Sigmoid colon (tissue), 7 donors: Measurements from ENCODE around the gene AIF1. TPM values are rescaled to one million over a fixed set of nuclear protein-coding genes. Genes with fewer than 3 reads are reported as not detected.
"Not testable (repeated sequence)": the region's sequence is repeated elsewhere in the genome, so short reads cannot be mapped to it uniquely, and the experiment has no call there.

Experiments used
- DNase-seq: peaks from one replicate; pipeline ENCODE4 v3.0.0-alpha.2; 2019
- H3K27ac ChIP-seq, 4 donors: fragments of 200-600 bp; sonication (generic); one replicate each; pipeline ENCODE4 v1.5.1; 2016 to 2019; ENCODE audit warnings: mild to moderate bottlenecking in 1 of 4
- H3K27me3 ChIP-seq, 3 donors: fragments of 200-600 bp; sonication (generic); one replicate each; pipeline ENCODE4 v1.5.1; 2019; ENCODE audit warnings: mild to moderate bottlenecking in 1 of 3
- H3K36me3 ChIP-seq, 4 donors: fragments of 200-600 bp; sonication (generic); one replicate each; pipeline ENCODE4 v1.5.1; 2016 to 2019
- H3K4me1 ChIP-seq, 4 donors: fragments of 200-600 bp; sonication (generic); one replicate each; pipeline ENCODE4 v1.5.1; 2017 to 2019
- H3K4me3 ChIP-seq, 4 donors: fragments of 200-600 bp; sonication (generic); one replicate each; pipeline ENCODE4 v1.5.1; 2017 to 2019; ENCODE audit warnings: mild to moderate bottlenecking in 2 of 4, moderate library complexity in 1 of 4
- H3K9me3 ChIP-seq, 4 donors: fragments of 200-600 bp in 3 of 4; sonication (generic) in 3 of 4; one replicate each; pipeline versions ENCODE4 v1.5.1 to v1.6.1; 2013 to 2019
- EP300 ChIP-seq, 4 donors: sonication (generic); formaldehyde crosslinking; IDR thresholded peaks; one replicate each; pipeline ENCODE4 v1.6.1; 2017; ENCODE audit warnings: antibody characterized with exemption in 4 of 4
- POLR2A ChIP-seq, 2 donors: fragments of 450-650 bp; IDR thresholded peaks; one replicate each; pipeline ENCODE4 v1.6.1; 2016; ENCODE audit warnings: antibody characterized with exemption in 2 of 2, mild to moderate bottlenecking in 2 of 2, moderate library complexity in 2 of 2
- POLR2AphosphoS5 ChIP-seq, 4 donors: sonication (generic); formaldehyde crosslinking; IDR thresholded peaks; one replicate each; pipeline ENCODE4 v1.6.1; 2017; ENCODE audit warnings: antibody characterized with exemption in 4 of 4
- WGBS, 2 donors: extraction: QIAGEN DNeasy Blood & Tissue Kit; methylation state at CpG; one replicate each; pipeline ENCODE4 v1.1.7; 2013; 5-methylcytosine and 5-hydroxymethylcytosine counted together
- intact Hi-C: fragments of 100-400 bp; cut with DNase I; formaldehyde crosslinking; loops from one replicate; pipeline ENCODE4 v1.15.1; 2023
- polyA plus RNA-seq, 3 donors: library from polyadenylated mRNA; stranded (reverse); fragments of 200-250 nt; gene quantifications; one replicate each; pipeline ENCODE4 v1.2.3, GENCODE V29; 2013
- total RNA-seq, 4 donors: library from RNA; depleted of rRNA; stranded (reverse); fragments of >200 nt; gene quantifications; one replicate each; pipeline ENCODE4 v1.1.0, GENCODE V29; 2016
- TF ChIP-seq, protein P1 (sequence below), 4 experiments: fragments of 450-650 bp in 3 of 4; fragments of 200-600 bp in 1 of 4; IDR thresholded peaks; one replicate each; pipeline ENCODE4 v1.5.1; 2016 to 2019; ENCODE audit warnings: antibody characterized with exemption in 4 of 4, mild to moderate bottlenecking in 3 of 4, moderate library complexity in 2 of 4
- donor health status: healthy with polysubstance abuse.
- donor health status: Bipolar disorder and iron deficiency.
- donor health status: healthy.

Gene AIF1
- total and polyA plus RNA-seq, 7 donors, result 12.5 to 133 (median 59.6) TPM

DNA sequence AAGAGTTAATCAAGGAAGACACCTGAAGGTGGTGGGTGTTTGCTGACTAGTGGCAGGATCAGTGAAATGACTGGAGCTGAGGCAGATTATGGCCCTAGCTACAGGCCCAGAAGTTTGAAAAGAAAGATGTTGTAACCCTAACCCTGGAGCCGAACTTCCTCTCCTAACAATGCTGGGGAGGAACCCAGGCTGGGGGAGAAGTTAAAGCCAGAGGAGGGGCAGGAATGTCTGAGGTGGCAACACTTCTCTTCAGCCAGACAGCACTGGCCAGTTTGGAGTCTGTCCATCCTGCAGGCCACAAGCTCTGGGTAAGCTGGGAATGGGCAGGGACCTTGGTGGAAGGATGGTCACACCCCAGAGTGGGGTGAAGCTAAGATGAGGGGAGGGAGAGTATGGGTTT, 29.0 kb upstream of the AIF1 start, which contains the start of gene LST1:
LST1 (plus strand) TSS at position 270 of the 400 bp plus-strand sequence. CDS start 1,023 bp downstream, outside the sequence.
- Histone ChIP-seq H3K27ac (peak within 1 kb of the TSS in 3 of 4 donors; percentile 14 to 20 (median 20)), H3K9me3 (no peaks in the 10 kb centered on the region), H3K36me3 (no peaks in the 10 kb centered on the region), H3K4me1 (peaks cover 0 to 10% (median 9%) of the 10 kb centered on the region in 4 donors), H3K27me3 (peaks cover 0 to 12% (median 5%) of the 10 kb centered on the region in 3 donors), H3K4me3 (peak within 1 kb of the TSS in 1 of 4 donors; percentile 12)
- TF ChIP-seq POLR2AphosphoS5 (IDR thresholded peaks at IDR 0.05) (no peak), EP300 (IDR thresholded peaks at IDR 0.05) (no peak), POLR2A (IDR thresholded peaks at IDR 0.05) (no peak)
- TF ChIP-seq, protein P1, sequence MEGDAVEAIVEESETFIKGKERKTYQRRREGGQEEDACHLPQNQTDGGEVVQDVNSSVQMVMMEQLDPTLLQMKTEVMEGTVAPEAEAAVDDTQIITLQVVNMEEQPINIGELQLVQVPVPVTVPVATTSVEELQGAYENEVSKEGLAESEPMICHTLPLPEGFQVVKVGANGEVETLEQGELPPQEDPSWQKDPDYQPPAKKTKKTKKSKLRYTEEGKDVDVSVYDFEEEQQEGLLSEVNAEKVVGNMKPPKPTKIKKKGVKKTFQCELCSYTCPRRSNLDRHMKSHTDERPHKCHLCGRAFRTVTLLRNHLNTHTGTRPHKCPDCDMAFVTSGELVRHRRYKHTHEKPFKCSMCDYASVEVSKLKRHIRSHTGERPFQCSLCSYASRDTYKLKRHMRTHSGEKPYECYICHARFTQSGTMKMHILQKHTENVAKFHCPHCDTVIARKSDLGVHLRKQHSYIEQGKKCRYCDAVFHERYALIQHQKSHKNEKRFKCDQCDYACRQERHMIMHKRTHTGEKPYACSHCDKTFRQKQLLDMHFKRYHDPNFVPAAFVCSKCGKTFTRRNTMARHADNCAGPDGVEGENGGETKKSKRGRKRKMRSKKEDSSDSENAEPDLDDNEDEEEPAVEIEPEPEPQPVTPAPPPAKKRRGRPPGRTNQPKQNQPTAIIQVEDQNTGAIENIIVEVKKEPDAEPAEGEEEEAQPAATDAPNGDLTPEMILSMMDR (IDR thresholded peaks at IDR 0.05), result no peak
- intact Hi-C loops, result no loop called here
- WGBS, 2 donors, result 41 to 73% methylated on average over 1 of the region's 1 CpG
- DNase-seq, result no peak

DNA sequence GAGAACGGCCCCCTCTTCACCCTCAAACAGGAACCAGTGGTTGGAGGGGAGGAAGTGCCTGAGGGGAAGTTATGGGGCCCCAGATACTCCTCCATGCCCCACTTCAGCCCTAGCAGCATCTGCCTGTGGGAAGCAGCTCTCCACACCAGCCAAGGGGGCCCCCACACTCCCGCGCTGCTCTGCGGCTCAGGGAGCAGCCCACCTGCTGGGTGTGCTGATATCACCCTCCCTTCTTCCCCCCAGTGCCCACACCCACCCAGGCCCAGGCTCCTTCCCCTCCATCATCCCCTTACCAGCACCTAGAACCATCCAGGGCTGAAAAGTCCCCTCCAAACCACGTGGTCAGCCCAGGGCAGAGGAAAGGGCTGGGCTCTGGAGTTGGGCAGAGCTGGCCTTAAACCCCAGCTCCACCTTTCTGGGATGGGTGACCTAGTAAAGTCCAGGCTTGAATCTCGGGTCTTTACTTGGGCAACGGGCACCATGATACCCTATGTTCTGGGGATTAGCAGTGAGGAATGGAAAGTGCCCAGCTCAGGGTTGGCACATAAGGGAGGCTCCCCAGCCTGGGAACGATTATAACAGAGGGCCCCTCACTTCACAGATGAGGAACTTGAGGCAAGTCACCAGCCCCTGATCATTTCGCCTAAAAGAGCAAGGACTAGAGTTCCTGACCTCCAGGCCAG, 28.3 kb upstream of the AIF1 start:
- peak overlapping the region in 3 of 4 donors; percentile 14 to 20 (median 20) for H3K27ac ChIP-seq
- no peaks in the 10 kb centered on the region for H3K9me3 ChIP-seq
- H3K27me3 ChIP-seq, result peaks cover 0 to 12% (median 5%) of the 10 kb centered on the region in 3 donors
- no peak for TF ChIP-seq POLR2AphosphoS5 (IDR thresholded peaks at IDR 0.05)
- no peak for TF ChIP-seq POLR2A (IDR thresholded peaks at IDR 0.05)
- intact Hi-C loops, result no loop called here
- H3K4me1 ChIP-seq, result peaks cover 0 to 6% (median 4%) of the 10 kb centered on the region in 4 donors
- DNase-seq, result no peak
- H3K36me3 ChIP-seq, result no peaks in the 10 kb centered on the region
- WGBS, 2 donors, result 42 to 64% methylated on average over 9 of the region's 9 CpGs
- H3K4me3 ChIP-seq, result peak overlapping the region in 1 of 4 donors; percentile 12

DNA sequence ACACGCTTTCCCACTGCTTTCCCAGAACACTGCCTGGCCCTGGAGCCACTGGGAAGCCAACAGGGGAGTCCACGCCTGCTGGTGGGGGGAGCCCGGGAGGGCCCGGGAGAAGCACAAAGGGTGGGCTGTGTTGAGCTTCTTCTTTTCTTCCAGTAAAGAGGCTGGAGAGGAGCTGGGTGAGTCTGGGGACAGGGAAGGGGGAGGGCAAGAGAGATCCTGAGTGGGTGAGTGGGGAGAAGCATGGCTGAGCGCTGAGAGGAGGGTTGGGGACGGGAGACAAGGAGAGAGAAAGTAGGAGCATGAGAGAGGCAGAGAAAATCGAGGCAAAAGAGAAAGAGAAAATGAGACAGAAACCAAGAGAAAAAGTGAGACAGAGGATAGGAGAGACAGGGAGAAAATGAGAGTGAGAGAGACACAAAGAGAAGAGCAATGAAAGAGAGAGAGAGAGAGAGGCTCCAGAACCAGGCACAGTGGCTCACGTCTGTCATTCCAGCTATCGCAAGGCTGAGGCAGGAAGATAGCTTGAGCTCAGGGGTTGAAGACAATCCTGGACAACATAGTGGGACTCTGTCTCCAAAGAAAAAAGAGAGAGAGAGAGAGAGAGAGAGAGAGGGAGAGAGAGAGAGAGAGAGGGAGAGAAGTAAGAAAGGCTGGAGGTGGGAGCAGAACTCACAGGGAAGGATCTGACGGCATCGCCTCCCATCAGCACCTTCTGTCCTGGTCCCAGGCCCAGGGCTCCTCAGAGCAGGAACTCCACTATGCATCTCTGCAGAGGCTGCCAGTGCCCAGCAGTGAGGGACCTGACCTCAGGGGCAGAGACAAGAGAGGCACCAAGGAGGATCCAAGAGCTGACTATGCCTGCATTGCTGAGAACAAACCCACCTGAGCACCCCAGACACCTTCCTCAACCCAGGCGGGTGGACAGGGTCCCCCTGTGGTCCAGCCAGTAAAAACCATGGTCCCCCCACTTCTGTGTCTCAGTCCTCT, 26.9 kb upstream of the AIF1 start:
- DNase-seq, result no peak
- Histone ChIP-seq H3K27me3 (peaks cover 0 to 12% (median 5%) of the 10 kb centered on the region in 3 donors), H3K4me3 (peak overlapping the region in 1 of 4 donors; percentile 12), H3K36me3 (no peaks in the 10 kb centered on the region), H3K4me1 (no peaks in the 10 kb centered on the region), H3K27ac (peak overlapping the region in 1 of 4 donors; percentile 20), H3K9me3 (no peaks in the 10 kb centered on the region)
- TF ChIP-seq, protein P1 (IDR thresholded peaks at IDR 0.05), result no peak
- TF ChIP-seq POLR2AphosphoS5 (IDR thresholded peaks at IDR 0.05) (no peak), EP300 (IDR thresholded peaks at IDR 0.05) (no peak), POLR2A (IDR thresholded peaks at IDR 0.05) (no peak)
- intact Hi-C loops, result no loop called here
- WGBS, 2 donors, result 52 to 69% methylated on average over 12 of the region's 12 CpGs

DNA sequence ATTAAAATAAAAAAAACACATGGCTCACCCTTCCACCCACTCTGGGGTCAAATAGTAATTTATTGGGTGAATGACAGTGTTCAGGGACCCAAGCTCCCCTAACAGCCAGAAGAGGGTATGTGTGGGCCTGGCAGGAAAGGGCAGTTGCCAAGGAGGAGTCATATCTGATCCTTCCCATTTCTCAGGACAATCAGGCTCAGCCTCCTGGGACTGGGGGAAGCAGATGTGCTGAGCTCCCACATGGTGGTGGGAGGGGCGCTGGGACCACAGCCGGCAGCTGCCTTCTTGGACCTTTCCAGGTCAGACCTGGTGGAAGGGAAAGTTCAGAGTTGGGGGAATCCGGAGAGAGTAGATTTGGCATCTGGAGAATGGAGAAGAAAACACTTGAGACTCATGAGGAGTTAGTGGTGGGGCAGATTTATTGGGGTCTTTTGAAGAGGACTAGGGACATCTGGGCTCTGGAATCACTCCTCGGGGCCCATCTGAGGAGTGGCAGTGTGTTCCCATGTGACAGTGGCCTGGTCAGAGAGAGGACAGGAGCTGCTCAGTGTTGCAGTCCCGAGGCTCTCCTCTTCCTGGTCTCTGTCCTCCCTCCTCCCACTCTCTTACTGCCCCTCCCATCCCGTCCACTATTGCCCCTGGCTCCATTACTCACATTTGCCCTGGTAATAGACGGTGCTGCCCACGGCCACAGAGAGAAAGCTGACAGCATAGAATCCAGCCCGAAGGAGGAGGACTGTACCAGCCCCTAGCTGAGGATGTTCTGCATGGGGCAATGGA, 26.0 kb upstream of the AIF1 start:
- 58 to 59% methylated on average over 9 of the region's 9 CpGs for WGBS, 2 donors
- no peaks in the 10 kb centered on the region for H3K36me3 ChIP-seq
- intact Hi-C loops, result no loop called here

DNA sequence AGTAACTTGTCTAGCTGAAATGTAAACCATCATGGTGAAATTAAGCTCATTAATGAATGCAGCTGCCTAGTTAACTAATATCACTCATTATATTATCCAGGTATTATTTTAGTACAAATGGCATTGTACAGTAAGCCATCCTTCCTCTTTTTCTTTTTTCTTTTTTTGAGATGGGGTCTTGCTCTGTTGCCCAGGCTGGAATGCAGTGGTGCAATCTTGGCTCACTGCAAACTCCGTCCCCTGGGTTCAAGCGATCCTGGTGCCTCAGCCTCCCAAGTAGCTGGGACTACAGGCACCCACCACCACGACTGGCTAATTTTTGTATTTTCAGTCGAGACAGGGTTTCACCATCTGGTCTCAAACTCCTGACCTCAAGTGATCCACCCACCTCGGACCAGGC, 24.3 kb upstream of the AIF1 start:
- intact Hi-C loops, H3K4me1 ChIP-seq, H3K9me3 ChIP-seq, H3K27ac ChIP-seq, H3K4me3 ChIP-seq, DNase-seq, H3K36me3 ChIP-seq: not testable (repeated sequence)
- WGBS, 2 donors, result 83 to 87% methylated on average over 5 of the region's 5 CpGs
- H3K27me3 ChIP-seq, result peaks cover 0 to 12% (median 5%) of the 10 kb centered on the region in 3 donors

More for the DNA sequence above, 26.0 kb upstream of the AIF1 start:
- TF ChIP-seq POLR2AphosphoS5 (IDR thresholded peaks at IDR 0.05), result no peak
- TF ChIP-seq, protein P1 (IDR thresholded peaks at IDR 0.05), result no peak
- no peak for TF ChIP-seq POLR2A (IDR thresholded peaks at IDR 0.05)
- no peak for TF ChIP-seq EP300 (IDR thresholded peaks at IDR 0.05)
- no peak overlapping the region for H3K4me3 ChIP-seq
- H3K27ac ChIP-seq, result no peak overlapping the region
- H3K9me3 ChIP-seq, result no peaks in the 10 kb centered on the region
- no peak for DNase-seq
- H3K27me3 ChIP-seq, result peaks cover 0 to 12% (median 5%) of the 10 kb centered on the region in 3 donors
- H3K4me1 ChIP-seq, result no peaks in the 10 kb centered on the region
